GM23338 (cell line): Measurements from ENCODE around the gene PTGER2. TPM values are rescaled to one million over a fixed set of nuclear protein-coding genes. Genes with fewer than 3 reads are reported as not detected.

Source experiments
- ATAC-seq: fragments of 200-7000 bp; cut with Tn5 transposase; 3 replicates; pipeline ENCODE4 v1.9.1; 2020
- DNase-seq: peaks from one replicate; pipeline ENCODE4 v3.0.0-alpha.2; 2015; ENCODE audit warnings: low spot score
- H2AFZ ChIP-seq: fragments of 200-600 bp; sonication (generic); 2 replicates; pipeline ENCODE4 v1.8.0; 2016; ENCODE audit warnings: antibody characterized with exemption, mild to moderate bottlenecking, moderate library complexity
- H3F3A ChIP-seq: fragments of 200-600 bp; sonication (generic); replicated peaks from 2 replicates; pipeline ENCODE4 v1.8.0; 2017; ENCODE audit warnings: antibody characterized with exemption, mixed run types, low read depth
- H3K27ac ChIP-seq: fragments of 200-600 bp; sonication (generic); 2 replicates; pipeline ENCODE4 v1.6.1; 2016; ENCODE audit warnings: low read depth
- H3K27me3 ChIP-seq: fragments of 200-600 bp; sonication (generic); 2 replicates; pipeline ENCODE4 v1.8.0; 2016; ENCODE audit warnings: mild to moderate bottlenecking, mixed run types, moderate library complexity; ENCODE audit not compliant: insufficient read depth
- H3K36me3 ChIP-seq: fragments of 200-600 bp; sonication (generic); 2 replicates; pipeline ENCODE4 v1.8.0; 2016; ENCODE audit warnings: mild to moderate bottlenecking; ENCODE audit not compliant: insufficient read depth
- H3K4me1 ChIP-seq: fragments of 200-600 bp; sonication (generic); 2 replicates; pipeline ENCODE4 v1.8.0; 2016; ENCODE audit warnings: mild to moderate bottlenecking, moderate library complexity; ENCODE audit not compliant: insufficient read depth
- H3K4me2 ChIP-seq: fragments of 200-600 bp; sonication (generic); 2 replicates; pipeline ENCODE4 v1.7.1; 2017; ENCODE audit warnings: mixed run types
- H3K4me3 ChIP-seq: fragments of 200-600 bp; sonication (generic); 2 replicates; pipeline ENCODE4 v1.6.1; 2016; ENCODE audit warnings: mixed run types
- H3K79me2 ChIP-seq: fragments of 200-600 bp; sonication (generic); replicated peaks from 2 replicates; pipeline ENCODE4 v1.8.0; 2017; ENCODE audit warnings: mild to moderate bottlenecking; ENCODE audit not compliant: insufficient read depth
- H3K9me2 ChIP-seq: fragments of 200-600 bp; sonication (generic); 2 replicates; pipeline ENCODE4 v1.8.0; 2017; ENCODE audit not compliant: insufficient read depth
- H4K20me1 ChIP-seq: fragments of 200-600 bp; sonication (generic); replicated peaks from 2 replicates; pipeline ENCODE4 v1.8.0; 2017; ENCODE audit warnings: mild to moderate bottlenecking; ENCODE audit not compliant: insufficient read depth
- H3K27ac Mint-ChIP-seq: 2 replicates; pipeline ENCODE4 v1.8.0; 2020; ENCODE audit warnings: inconsistent platforms, mild to moderate bottlenecking, moderate library complexity, mixed read lengths
- H3K27me3 Mint-ChIP-seq: 3 replicates; pipeline ENCODE4 v1.8.0; 2022; ENCODE audit warnings: low read depth, mild to moderate bottlenecking, moderate library complexity, mixed read lengths, inconsistent platforms; ENCODE audit not compliant: insufficient read depth, poor library complexity
- H3K36me3 Mint-ChIP-seq: 3 replicates; pipeline ENCODE4 v1.8.0; 2021; ENCODE audit warnings: low read depth, mild to moderate bottlenecking, inconsistent platforms, moderate library complexity, mixed read lengths
- H3K4me1 Mint-ChIP-seq: 3 replicates; pipeline ENCODE4 v1.8.0; 2020; ENCODE audit warnings: mild to moderate bottlenecking, inconsistent platforms, mixed read lengths
- H3K4me3 Mint-ChIP-seq: 3 replicates; pipeline ENCODE4 v1.8.0; 2021; ENCODE audit warnings: moderate library complexity, mild to moderate bottlenecking, inconsistent platforms, mixed read lengths
- H3K9me3 Mint-ChIP-seq: 3 replicates; pipeline ENCODE4 v1.8.0; 2020; ENCODE audit warnings: moderate library complexity, mild to moderate bottlenecking, inconsistent platforms, mixed read lengths
- CREB1 ChIP-seq: fragments of 250-450 bp; sonication (Bioruptor Pico); IDR thresholded peaks from 2 replicates; pipeline ENCODE4 v1.5.0; 2020; ENCODE audit warnings: low read depth, mild to moderate bottlenecking, moderate library complexity
- EZH2 ChIP-seq: fragments of 200-600 bp; sonication (generic); IDR thresholded peaks from one replicate; pipeline ENCODE4 v1.8.0; 2017; ENCODE audit warnings: antibody characterized with exemption, mild to moderate bottlenecking, low read depth; ENCODE audit not compliant: unreplicated experiment
- EZH2phosphoT487 ChIP-seq: fragments of 200-600 bp; sonication (generic); IDR thresholded peaks from one replicate; pipeline ENCODE4 v1.8.1; 2018; ENCODE audit warnings: antibody characterized with exemption; ENCODE audit not compliant: unreplicated experiment
- JUNB ChIP-seq: IDR thresholded peaks from one replicate; pipeline ENCODE4 v1.6.1; 2016; ENCODE audit warnings: antibody characterized with exemption; ENCODE audit not compliant: unreplicated experiment
- NANOG ChIP-seq: IDR thresholded peaks from 2 replicates; pipeline ENCODE4 v1.6.1; 2016; ENCODE audit warnings: antibody characterized with exemption, borderline replicate concordance
- POLR2AphosphoS5 ChIP-seq: IDR thresholded peaks from 2 replicates; pipeline ENCODE4 v1.6.1; 2016; ENCODE audit warnings: antibody characterized with exemption, low read depth
- STAT1 ChIP-seq: IDR thresholded peaks from one replicate; pipeline ENCODE4 v1.6.1; 2016; ENCODE audit warnings: antibody characterized with exemption; ENCODE audit not compliant: unreplicated experiment
- ZNF114 ChIP-seq: fragments of 250-450 bp; sonication (Bioruptor Pico); IDR thresholded peaks from 2 replicates; pipeline ENCODE4 v1.5.0; 2020; ENCODE audit warnings: mild to moderate bottlenecking, moderate library complexity
- ZNF331 ChIP-seq: fragments of 250-450 bp; sonication (Bioruptor Pico); IDR thresholded peaks from 2 replicates; pipeline ENCODE4 v1.5.0; 2020; ENCODE audit warnings: low read depth, mild to moderate bottlenecking, moderate library complexity
- polyA plus RNA-seq: library from polyadenylated mRNA; unstranded; fragments of >200 nt; fragmentation: Nextera tagmentation; extraction: Ambion mirVana; gene quantifications from 2 replicates; pipeline ENCODE4 v1.2.1, GENCODE V29; 2016
- total RNA-seq: library from RNA; depleted of rRNA; stranded (reverse); fragments of >200 nt; shearing (Covaris generic); gene quantifications from 2 replicates; pipeline ENCODE4 v1.2.3, GENCODE V29; 2014
- TF ChIP-seq, protein P1 (sequence below): fragments of 250-450 bp; sonication (Bioruptor Pico); IDR thresholded peaks from 2 replicates; pipeline ENCODE4 v1.5.0; 2020; ENCODE audit warnings: mild to moderate bottlenecking, moderate library complexity
- TF ChIP-seq, protein P2 (sequence below): IDR thresholded peaks from 2 replicates; pipeline ENCODE4 v1.6.1; 2016; ENCODE audit warnings: antibody characterized with exemption
- TF ChIP-seq, protein P3 (sequence below), 2 experiments: fragments of 200-600 bp in 1 of 2; sonication (generic) in 1 of 2; conservative IDR thresholded peaks; 2 replicates each; pipeline versions ENCODE4 v1.5.1 to v1.6.1; 2016 to 2017; ENCODE audit warnings: antibody characterized with exemption in 2 of 2, low read depth in 2 of 2, mild to moderate bottlenecking in 2 of 2, moderate library complexity in 1 of 2
- TF ChIP-seq, protein P4 (sequence below): IDR thresholded peaks from one replicate; pipeline ENCODE4 v1.6.1; 2018; ENCODE audit warnings: antibody characterized with exemption; ENCODE audit not compliant: unreplicated experiment

The PTGER2 gene
- total and polyA plus RNA-seq, 2 experiments from 2014 or later, result 1.3 TPM

DNA sequence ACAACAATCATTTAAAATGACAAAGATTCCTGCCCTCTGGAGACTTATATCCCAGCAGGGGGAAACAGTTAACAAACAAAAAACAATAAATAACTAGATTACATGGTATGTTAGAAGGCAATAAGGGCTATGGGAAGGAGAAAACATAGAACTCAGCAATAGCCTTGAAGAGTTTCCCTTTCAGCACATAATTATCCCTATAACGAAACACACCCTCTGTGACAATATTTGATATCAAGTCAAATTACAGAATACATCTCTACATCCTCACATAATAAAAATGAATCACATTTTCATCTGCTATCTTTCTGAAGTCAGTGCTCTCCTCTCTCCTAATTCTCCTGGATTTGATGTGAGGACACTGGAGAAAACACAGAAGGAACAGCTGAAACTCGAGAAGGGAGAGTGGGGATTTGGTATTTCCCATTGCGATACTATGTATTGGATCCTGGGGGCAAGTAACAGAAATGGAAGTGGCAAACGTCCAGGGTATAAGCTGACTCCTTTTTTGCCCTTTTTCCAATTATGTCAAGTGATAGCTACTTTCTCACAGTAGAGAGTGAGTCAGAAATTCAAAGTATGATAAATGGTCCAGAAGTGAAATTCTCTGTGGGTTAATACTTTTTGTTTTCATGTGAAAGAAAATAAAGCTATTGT lies 9.7 kb upstream of the PTGER2 start:
- no peaks in the 10 kb centered on the region for H4K20me1 ChIP-seq
- no peak overlapping the region for H3K4me2 ChIP-seq
- no peaks in the 10 kb centered on the region for H3K79me2 ChIP-seq
- Mint-ChIP-seq H3K27ac (no peak overlapping the region), H3K9me3 (no peaks in the 10 kb centered on the region), H3K4me1 (peaks cover 5% of the 10 kb centered on the region; the same call in 2 of the 3 replicates), H3K27me3 (no peaks in the 10 kb centered on the region), H3K4me3 (no peak overlapping the region), H3K36me3 (no peaks in the 10 kb centered on the region)
- ATAC-seq (no peak), DNase-seq (no peak)
- no peak overlapping the region for H3K27ac ChIP-seq
- H3F3A ChIP-seq, result no peaks in the 10 kb centered on the region
- TF ChIP-seq EZH2, result no peak
- no peak for TF ChIP-seq NANOG
- TF ChIP-seq, protein P1, sequence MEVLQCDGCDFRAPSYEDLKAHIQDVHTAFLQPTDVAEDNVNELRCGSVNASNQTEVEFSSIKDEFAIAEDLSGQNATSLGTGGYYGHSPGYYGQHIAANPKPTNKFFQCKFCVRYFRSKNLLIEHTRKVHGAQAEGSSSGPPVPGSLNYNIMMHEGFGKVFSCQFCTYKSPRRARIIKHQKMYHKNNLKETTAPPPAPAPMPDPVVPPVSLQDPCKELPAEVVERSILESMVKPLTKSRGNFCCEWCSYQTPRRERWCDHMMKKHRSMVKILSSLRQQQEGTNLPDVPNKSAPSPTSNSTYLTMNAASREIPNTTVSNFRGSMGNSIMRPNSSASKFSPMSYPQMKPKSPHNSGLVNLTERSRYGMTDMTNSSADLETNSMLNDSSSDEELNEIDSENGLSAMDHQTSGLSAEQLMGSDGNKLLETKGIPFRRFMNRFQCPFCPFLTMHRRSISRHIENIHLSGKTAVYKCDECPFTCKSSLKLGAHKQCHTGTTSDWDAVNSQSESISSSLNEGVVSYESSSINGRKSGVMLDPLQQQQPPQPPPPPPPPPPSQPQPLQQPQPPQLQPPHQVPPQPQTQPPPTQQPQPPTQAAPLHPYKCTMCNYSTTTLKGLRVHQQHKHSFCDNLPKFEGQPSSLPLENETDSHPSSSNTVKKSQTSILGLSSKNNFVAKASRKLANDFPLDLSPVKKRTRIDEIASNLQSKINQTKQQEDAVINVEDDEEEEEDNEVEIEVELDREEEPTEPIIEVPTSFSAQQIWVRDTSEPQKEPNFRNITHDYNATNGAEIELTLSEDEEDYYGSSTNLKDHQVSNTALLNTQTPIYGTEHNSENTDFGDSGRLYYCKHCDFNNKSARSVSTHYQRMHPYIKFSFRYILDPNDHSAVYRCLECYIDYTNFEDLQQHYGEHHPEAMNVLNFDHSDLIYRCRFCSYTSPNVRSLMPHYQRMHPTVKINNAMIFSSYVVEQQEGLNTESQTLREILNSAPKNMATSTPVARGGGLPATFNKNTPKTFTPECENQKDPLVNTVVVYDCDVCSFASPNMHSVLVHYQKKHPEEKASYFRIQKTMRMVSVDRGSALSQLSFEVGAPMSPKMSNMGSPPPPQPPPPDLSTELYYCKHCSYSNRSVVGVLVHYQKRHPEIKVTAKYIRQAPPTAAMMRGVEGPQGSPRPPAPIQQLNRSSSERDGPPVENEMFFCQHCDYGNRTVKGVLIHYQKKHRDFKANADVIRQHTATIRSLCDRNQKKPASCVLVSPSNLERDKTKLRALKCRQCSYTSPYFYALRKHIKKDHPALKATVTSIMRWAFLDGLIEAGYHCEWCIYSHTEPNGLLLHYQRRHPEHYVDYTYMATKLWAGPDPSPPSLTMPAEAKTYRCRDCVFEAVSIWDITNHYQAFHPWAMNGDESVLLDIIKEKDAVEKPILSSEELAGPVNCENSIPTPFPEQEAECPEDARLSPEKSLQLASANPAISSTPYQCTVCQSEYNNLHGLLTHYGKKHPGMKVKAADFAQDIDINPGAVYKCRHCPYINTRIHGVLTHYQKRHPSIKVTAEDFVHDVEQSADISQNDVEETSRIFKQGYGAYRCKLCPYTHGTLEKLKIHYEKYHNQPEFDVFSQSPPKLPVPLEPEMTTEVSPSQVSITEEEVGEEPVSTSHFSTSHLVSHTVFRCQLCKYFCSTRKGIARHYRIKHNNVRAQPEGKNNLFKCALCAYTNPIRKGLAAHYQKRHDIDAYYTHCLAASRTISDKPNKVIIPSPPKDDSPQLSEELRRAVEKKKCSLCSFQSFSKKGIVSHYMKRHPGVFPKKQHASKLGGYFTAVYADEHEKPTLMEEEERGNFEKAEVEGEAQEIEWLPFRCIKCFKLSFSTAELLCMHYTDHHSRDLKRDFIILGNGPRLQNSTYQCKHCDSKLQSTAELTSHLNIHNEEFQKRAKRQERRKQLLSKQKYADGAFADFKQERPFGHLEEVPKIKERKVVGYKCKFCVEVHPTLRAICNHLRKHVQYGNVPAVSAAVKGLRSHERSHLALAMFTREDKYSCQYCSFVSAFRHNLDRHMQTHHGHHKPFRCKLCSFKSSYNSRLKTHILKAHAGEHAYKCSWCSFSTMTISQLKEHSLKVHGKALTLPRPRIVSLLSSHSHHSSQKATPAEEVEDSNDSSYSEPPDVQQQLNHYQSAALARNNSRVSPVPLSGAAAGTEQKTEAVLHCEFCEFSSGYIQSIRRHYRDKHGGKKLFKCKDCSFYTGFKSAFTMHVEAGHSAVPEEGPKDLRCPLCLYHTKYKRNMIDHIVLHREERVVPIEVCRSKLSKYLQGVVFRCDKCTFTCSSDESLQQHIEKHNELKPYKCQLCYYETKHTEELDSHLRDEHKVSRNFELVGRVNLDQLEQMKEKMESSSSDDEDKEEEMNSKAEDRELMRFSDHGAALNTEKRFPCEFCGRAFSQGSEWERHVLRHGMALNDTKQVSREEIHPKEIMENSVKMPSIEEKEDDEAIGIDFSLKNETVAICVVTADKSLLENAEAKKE (CRISPR knock-in tag), result no peak
- TF ChIP-seq, protein P2, sequence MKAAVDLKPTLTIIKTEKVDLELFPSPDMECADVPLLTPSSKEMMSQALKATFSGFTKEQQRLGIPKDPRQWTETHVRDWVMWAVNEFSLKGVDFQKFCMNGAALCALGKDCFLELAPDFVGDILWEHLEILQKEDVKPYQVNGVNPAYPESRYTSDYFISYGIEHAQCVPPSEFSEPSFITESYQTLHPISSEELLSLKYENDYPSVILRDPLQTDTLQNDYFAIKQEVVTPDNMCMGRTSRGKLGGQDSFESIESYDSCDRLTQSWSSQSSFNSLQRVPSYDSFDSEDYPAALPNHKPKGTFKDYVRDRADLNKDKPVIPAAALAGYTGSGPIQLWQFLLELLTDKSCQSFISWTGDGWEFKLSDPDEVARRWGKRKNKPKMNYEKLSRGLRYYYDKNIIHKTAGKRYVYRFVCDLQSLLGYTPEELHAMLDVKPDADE, result no peak
- TF ChIP-seq STAT1, result no peak
- TF ChIP-seq, protein P3, sequence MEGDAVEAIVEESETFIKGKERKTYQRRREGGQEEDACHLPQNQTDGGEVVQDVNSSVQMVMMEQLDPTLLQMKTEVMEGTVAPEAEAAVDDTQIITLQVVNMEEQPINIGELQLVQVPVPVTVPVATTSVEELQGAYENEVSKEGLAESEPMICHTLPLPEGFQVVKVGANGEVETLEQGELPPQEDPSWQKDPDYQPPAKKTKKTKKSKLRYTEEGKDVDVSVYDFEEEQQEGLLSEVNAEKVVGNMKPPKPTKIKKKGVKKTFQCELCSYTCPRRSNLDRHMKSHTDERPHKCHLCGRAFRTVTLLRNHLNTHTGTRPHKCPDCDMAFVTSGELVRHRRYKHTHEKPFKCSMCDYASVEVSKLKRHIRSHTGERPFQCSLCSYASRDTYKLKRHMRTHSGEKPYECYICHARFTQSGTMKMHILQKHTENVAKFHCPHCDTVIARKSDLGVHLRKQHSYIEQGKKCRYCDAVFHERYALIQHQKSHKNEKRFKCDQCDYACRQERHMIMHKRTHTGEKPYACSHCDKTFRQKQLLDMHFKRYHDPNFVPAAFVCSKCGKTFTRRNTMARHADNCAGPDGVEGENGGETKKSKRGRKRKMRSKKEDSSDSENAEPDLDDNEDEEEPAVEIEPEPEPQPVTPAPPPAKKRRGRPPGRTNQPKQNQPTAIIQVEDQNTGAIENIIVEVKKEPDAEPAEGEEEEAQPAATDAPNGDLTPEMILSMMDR (conservative IDR thresholded peaks at IDR 0.05; ENCODE audit: low read depth in 2 of 2), result no peak
- TF ChIP-seq JUNB, result no peak
- TF ChIP-seq EZH2phosphoT487, result no peak
- no peak for TF ChIP-seq POLR2AphosphoS5
- no peak for TF ChIP-seq ZNF114 (CRISPR knock-in tag)
- no peak for TF ChIP-seq ZNF331
- TF ChIP-seq CREB1, result no peak
- TF ChIP-seq, protein P4, sequence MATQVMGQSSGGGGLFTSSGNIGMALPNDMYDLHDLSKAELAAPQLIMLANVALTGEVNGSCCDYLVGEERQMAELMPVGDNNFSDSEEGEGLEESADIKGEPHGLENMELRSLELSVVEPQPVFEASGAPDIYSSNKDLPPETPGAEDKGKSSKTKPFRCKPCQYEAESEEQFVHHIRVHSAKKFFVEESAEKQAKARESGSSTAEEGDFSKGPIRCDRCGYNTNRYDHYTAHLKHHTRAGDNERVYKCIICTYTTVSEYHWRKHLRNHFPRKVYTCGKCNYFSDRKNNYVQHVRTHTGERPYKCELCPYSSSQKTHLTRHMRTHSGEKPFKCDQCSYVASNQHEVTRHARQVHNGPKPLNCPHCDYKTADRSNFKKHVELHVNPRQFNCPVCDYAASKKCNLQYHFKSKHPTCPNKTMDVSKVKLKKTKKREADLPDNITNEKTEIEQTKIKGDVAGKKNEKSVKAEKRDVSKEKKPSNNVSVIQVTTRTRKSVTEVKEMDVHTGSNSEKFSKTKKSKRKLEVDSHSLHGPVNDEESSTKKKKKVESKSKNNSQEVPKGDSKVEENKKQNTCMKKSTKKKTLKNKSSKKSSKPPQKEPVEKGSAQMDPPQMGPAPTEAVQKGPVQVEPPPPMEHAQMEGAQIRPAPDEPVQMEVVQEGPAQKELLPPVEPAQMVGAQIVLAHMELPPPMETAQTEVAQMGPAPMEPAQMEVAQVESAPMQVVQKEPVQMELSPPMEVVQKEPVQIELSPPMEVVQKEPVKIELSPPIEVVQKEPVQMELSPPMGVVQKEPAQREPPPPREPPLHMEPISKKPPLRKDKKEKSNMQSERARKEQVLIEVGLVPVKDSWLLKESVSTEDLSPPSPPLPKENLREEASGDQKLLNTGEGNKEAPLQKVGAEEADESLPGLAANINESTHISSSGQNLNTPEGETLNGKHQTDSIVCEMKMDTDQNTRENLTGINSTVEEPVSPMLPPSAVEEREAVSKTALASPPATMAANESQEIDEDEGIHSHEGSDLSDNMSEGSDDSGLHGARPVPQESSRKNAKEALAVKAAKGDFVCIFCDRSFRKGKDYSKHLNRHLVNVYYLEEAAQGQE, result no peak
- H3K4me3 ChIP-seq, result no peak overlapping the region
- no peaks in the 10 kb centered on the region for H3K36me3 ChIP-seq
- H3K27me3 ChIP-seq, result no peaks in the 10 kb centered on the region
- H2AFZ ChIP-seq, result no peak overlapping the region
- H3K9me2 ChIP-seq, result no peaks in the 10 kb centered on the region
- no peaks in the 10 kb centered on the region for H3K4me1 ChIP-seq
